Hepatocyte (in vitro differentiated cells): ENCODE data around the gene SLC5A7.

Experiments
- EZH2 ChIP-seq: fragments of 200-600 bp; sonication (generic); IDR thresholded peaks from 2 replicates; pipeline ENCODE4 v1.6.1; 2016; ENCODE audit warnings: antibody characterized with exemption, mild to moderate bottlenecking, borderline replicate concordance
- TF ChIP-seq, protein P1 (sequence below): fragments of 200-600 bp; sonication (generic); IDR thresholded peaks from 2 replicates; pipeline ENCODE4 v1.5.1; 2016; ENCODE audit warnings: antibody characterized with exemption, mild to moderate bottlenecking; ENCODE audit not compliant: poor library complexity

DNA sequence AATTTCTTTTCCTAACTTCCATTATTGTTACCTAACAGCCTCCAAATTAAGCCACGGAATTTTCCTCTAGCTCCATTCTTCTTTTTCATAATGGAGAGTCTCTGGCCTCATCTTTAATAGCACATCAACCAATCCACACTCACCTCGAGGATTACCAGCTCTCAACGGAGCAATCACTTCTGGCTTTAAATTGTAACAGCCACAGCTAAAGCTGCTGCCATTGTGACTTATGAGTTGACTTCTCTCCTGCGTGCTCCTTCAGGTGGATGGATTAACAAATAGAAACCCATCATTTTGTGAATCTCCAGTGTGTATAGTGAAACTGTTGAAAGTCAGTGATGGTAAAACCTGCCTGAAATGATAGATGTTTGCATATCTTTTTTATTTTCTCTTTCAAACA lies 24.9 kb upstream of the SLC5A7 start:
- TF ChIP-seq, protein P1, sequence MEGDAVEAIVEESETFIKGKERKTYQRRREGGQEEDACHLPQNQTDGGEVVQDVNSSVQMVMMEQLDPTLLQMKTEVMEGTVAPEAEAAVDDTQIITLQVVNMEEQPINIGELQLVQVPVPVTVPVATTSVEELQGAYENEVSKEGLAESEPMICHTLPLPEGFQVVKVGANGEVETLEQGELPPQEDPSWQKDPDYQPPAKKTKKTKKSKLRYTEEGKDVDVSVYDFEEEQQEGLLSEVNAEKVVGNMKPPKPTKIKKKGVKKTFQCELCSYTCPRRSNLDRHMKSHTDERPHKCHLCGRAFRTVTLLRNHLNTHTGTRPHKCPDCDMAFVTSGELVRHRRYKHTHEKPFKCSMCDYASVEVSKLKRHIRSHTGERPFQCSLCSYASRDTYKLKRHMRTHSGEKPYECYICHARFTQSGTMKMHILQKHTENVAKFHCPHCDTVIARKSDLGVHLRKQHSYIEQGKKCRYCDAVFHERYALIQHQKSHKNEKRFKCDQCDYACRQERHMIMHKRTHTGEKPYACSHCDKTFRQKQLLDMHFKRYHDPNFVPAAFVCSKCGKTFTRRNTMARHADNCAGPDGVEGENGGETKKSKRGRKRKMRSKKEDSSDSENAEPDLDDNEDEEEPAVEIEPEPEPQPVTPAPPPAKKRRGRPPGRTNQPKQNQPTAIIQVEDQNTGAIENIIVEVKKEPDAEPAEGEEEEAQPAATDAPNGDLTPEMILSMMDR: no peak
- no peak for TF ChIP-seq EZH2
